Osteoblast (primary cell): ENCODE data around the gene ANKLE2. TPM values are rescaled to one million over a fixed set of nuclear protein-coding genes. Genes with fewer than 3 reads are reported as not detected.

Experiments used
- DNase-seq: peaks from one replicate; pipeline ENCODE4 v3.0.0; 2011; ENCODE audit warnings: low spot score, mixed read lengths; ENCODE audit not compliant: insufficient read length; ENCODE audit errors: missing footprints
- H2AFZ ChIP-seq: 2 replicates; pipeline ENCODE4 v1.6.0; 2011; ENCODE audit warnings: mild to moderate bottlenecking, low read length
- H3K27ac ChIP-seq: 2 replicates; pipeline ENCODE4 v1.5.1; 2011; ENCODE audit warnings: mild to moderate bottlenecking, low read depth, low read length, moderate library complexity
- H3K27me3 ChIP-seq: 2 replicates; pipeline ENCODE4 v1.6.0; 2012; ENCODE audit warnings: mild to moderate bottlenecking, control low read depth, inconsistent platforms, low read length, moderate library complexity; ENCODE audit not compliant: insufficient read depth
- H3K36me3 ChIP-seq: 2 replicates; pipeline ENCODE4 v1.5.1; 2011; ENCODE audit warnings: mild to moderate bottlenecking, low read length, control low read depth, moderate library complexity; ENCODE audit not compliant: insufficient read depth
- H3K4me1 ChIP-seq: 2 replicates; pipeline ENCODE4 v1.5.1; 2011; ENCODE audit warnings: mild to moderate bottlenecking, low read length, control low read depth, moderate library complexity; ENCODE audit not compliant: insufficient read depth
- H3K4me2 ChIP-seq: 2 replicates; pipeline ENCODE4 v1.6.0; 2011; ENCODE audit warnings: mild to moderate bottlenecking, low read length; ENCODE audit not compliant: insufficient read depth
- H3K4me3 ChIP-seq: fragments of 200-600 bp; sonication (generic); 3 replicates; pipeline ENCODE4 v1.5.1; 2012; ENCODE audit warnings: mild to moderate bottlenecking, low read length, inconsistent platforms; ENCODE audit not compliant: insufficient read depth
- H3K79me2 ChIP-seq: 2 replicates; pipeline ENCODE4 v1.6.0; 2012; ENCODE audit warnings: mild to moderate bottlenecking, low read length, control low read depth, inconsistent platforms; ENCODE audit not compliant: insufficient read depth
- H3K9me3 ChIP-seq: 2 replicates; pipeline ENCODE4 v1.5.1; 2011; ENCODE audit warnings: low read depth, low read length, control low read depth
- H4K20me1 ChIP-seq: 2 replicates; pipeline ENCODE4 v1.6.0; 2012; ENCODE audit warnings: mild to moderate bottlenecking, low read length, control low read depth; ENCODE audit not compliant: insufficient read depth
- total RNA-seq: library from RNA; depleted of rRNA; stranded (reverse); fragments of >200 nt; gene quantifications from 2 replicates; pipeline ENCODE4 v1.2.3, GENCODE V29; 2012
- TF ChIP-seq, protein P1 (sequence below): IDR thresholded peaks from 2 replicates; pipeline ENCODE4 v1.5.1; 2011; ENCODE audit warnings: mild to moderate bottlenecking, low read depth, low read length, moderate library complexity; ENCODE audit errors: extremely low read depth

The ANKLE2 gene
- total RNA-seq, 1 donor, result 86.1 TPM

DNA sequence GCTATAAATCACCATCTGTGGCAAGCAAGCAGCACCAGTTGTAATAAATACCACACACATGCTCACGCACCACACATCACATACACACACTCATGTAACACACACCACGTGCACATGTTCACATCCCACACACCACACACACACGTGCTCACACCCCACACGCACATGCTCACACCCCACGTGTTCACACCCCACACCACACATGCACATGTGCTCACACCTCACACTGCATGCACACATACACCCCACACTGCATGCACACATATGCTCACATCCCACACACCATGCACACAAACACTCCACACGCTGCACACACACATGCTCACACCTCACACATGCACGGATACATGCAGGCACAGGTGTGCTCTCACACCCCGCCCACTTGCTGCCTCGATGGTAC lies 22.9 kb upstream of the ANKLE2 start:
- Histone ChIP-seq H3K27ac (no peak overlapping the region), H3K4me1 (no peaks in the 10 kb centered on the region), H4K20me1 (peaks cover 42% of the 10 kb centered on the region), H3K9me3 (no peaks in the 10 kb centered on the region), H2AFZ (no peak overlapping the region), H3K79me2 (peaks cover 63% of the 10 kb centered on the region), H3K27me3 (no peaks in the 10 kb centered on the region), H3K36me3 (peaks cover 72% of the 10 kb centered on the region), H3K4me2 (no peak overlapping the region), H3K4me3 (no peak overlapping the region)
- DNase-seq, result no peak
- TF ChIP-seq, protein P1, sequence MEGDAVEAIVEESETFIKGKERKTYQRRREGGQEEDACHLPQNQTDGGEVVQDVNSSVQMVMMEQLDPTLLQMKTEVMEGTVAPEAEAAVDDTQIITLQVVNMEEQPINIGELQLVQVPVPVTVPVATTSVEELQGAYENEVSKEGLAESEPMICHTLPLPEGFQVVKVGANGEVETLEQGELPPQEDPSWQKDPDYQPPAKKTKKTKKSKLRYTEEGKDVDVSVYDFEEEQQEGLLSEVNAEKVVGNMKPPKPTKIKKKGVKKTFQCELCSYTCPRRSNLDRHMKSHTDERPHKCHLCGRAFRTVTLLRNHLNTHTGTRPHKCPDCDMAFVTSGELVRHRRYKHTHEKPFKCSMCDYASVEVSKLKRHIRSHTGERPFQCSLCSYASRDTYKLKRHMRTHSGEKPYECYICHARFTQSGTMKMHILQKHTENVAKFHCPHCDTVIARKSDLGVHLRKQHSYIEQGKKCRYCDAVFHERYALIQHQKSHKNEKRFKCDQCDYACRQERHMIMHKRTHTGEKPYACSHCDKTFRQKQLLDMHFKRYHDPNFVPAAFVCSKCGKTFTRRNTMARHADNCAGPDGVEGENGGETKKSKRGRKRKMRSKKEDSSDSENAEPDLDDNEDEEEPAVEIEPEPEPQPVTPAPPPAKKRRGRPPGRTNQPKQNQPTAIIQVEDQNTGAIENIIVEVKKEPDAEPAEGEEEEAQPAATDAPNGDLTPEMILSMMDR, result no peak

DNA sequence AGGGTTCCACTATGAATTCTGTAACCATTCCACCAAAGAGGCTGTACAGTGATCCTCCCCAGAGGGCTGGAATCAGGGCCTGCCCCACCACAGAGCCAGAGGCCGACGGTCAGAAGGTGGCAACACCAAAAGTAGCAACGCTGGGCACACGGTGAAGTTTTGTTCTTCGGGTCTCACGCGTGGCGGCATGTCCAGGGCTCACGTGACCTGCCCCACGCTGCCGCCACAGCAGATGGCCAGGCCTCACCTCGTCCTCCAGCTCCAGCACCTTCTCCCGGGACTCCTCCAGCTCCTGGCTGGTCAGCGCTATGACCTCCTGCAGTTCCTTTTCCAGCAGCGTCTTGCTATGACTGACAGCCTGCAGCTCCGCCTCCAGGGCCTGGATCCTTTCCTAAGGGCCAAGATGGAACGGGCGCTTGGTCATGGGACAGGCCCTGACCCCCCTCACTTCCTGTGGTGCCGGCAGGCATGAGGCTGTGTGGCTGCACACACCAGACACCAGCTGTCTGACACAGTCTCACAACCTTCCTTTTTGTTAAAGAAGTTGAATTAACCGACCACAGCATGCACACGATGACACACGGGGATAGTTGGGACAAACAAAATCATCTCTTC lies 22.4 kb upstream of the ANKLE2 start:
- no peak for DNase-seq
- no peak overlapping the region for H3K4me2 ChIP-seq
- peaks cover 58% of the 10 kb centered on the region for H3K79me2 ChIP-seq
- H3K27me3 ChIP-seq, result no peaks in the 10 kb centered on the region
- TF ChIP-seq, protein P1, result no peak
- H3K36me3 ChIP-seq, result peaks cover 73% of the 10 kb centered on the region
- no peak overlapping the region for H2AFZ ChIP-seq
- no peaks in the 10 kb centered on the region for H3K4me1 ChIP-seq
- H3K9me3 ChIP-seq, result no peaks in the 10 kb centered on the region
- peaks cover 44% of the 10 kb centered on the region for H4K20me1 ChIP-seq
- H3K27ac ChIP-seq, result no peak overlapping the region
- H3K4me3 ChIP-seq, result no peak overlapping the region

DNA sequence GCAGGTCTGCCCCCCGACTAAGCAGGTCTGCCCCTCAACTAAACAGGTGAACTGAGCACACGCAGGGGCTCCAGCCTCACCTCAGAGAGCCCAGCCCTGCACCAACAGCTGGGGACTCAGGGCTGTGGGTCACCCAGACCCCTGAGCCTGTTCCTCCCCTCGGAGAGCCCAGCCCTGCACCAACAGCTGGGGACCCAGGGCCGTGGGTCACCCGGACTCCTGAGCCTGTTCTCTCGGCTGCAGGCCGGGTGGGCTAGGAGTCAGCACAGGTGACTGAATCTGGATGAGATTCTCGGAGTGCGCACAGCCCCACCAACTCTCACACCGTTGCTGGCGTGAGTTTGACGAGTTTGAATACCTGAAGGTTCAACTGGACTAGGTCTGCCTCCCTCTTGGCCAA lies 20.3 kb upstream of the ANKLE2 start:
- H2AFZ ChIP-seq, result no peak overlapping the region
- no peaks in the 10 kb centered on the region for H3K4me1 ChIP-seq
- H3K79me2 ChIP-seq, result peaks cover 50% of the 10 kb centered on the region
- no peak overlapping the region for H3K4me3 ChIP-seq
- H3K36me3 ChIP-seq, result peaks cover 84% of the 10 kb centered on the region
- no peak overlapping the region for H3K4me2 ChIP-seq
- TF ChIP-seq, protein P1, result no peak
- H3K9me3 ChIP-seq, result no peaks in the 10 kb centered on the region
- no peaks in the 10 kb centered on the region for H3K27me3 ChIP-seq
- no peak overlapping the region for H3K27ac ChIP-seq
- DNase-seq, result no peak
- peaks cover 44% of the 10 kb centered on the region for H4K20me1 ChIP-seq

- no peak overlapping the region for H3K27ac ChIP-seq
- DNase-seq, result peak; percentile 34
- no peak overlapping the region for H2AFZ ChIP-seq
- no peaks in the 10 kb centered on the region for H3K4me1 ChIP-seq
- H3K36me3 ChIP-seq, result peaks cover 88% of the 10 kb centered on the region
- peaks cover 38% of the 10 kb centered on the region for H3K79me2 ChIP-seq
- no peak overlapping the region for H3K4me2 ChIP-seq
- H3K9me3 ChIP-seq, result no peaks in the 10 kb centered on the region
- H3K27me3 ChIP-seq, result no peaks in the 10 kb centered on the region
- no peak overlapping the region for H3K4me3 ChIP-seq
- TF ChIP-seq, protein P1, result no peak
- H4K20me1 ChIP-seq, result peaks cover 49% of the 10 kb centered on the region
Observed at GRCh38 chr12:132779781-132780353, 18.2 kb upstream of the ANKLE2 start.
